Measurements from ENCODE around the gene AOPEP. TPM values are rescaled to one million over a fixed set of nuclear protein-coding genes. Genes with fewer than 3 reads are reported as not detected.

AOPEP gene
- total RNA-seq, 1 donor from 2014 or later = 92.3 TPM

- no peak overlapping the region for H3K4me3 Mint-ChIP-seq (ENCODE audit: unreplicated experiment)
- peaks cover 7% of the 10 kb centered on the region for H3K36me3 Mint-ChIP-seq (ENCODE audit: low read depth)
- no peak overlapping the region for H3K27ac Mint-ChIP-seq (ENCODE audit: unreplicated experiment)
- DNase-seq (ENCODE audit: low spot score) = no peak
- no peak for TF ChIP-seq CTCF (IDR thresholded peaks at IDR 0.05)
- no peaks in the 10 kb centered on the region for H3K27me3 Mint-ChIP-seq (ENCODE audit: low read depth)
- H3K9me3 Mint-ChIP-seq (ENCODE audit: low read depth) = peaks cover 17% of the 10 kb centered on the region
- peaks cover 57% of the 10 kb centered on the region for H3K4me1 Mint-ChIP-seq (ENCODE audit: low read depth)
Observed at GRCh38 chr9:94895668-94896067, 169.2 kb downstream of the AOPEP start.

GRCh38 chr9:94896512-94896911 lies 170.0 kb downstream of the AOPEP start:
- H3K4me3 Mint-ChIP-seq (ENCODE audit: unreplicated experiment) = no peak overlapping the region
- peaks cover 9% of the 10 kb centered on the region for H3K9me3 Mint-ChIP-seq (ENCODE audit: low read depth)
- peaks cover 65% of the 10 kb centered on the region for H3K4me1 Mint-ChIP-seq (ENCODE audit: low read depth)
- no peak for DNase-seq (ENCODE audit: low spot score)
- H3K27me3 Mint-ChIP-seq (ENCODE audit: low read depth) = no peaks in the 10 kb centered on the region
- peaks cover 4% of the 10 kb centered on the region for H3K36me3 Mint-ChIP-seq (ENCODE audit: low read depth)
- peak overlapping the region; percentile 81 for H3K27ac Mint-ChIP-seq (ENCODE audit: unreplicated experiment)
- no peak for TF ChIP-seq CTCF (IDR thresholded peaks at IDR 0.05)

- no peaks in the 10 kb centered on the region for H3K9me3 Mint-ChIP-seq (ENCODE audit: low read depth)
- H3K4me3 Mint-ChIP-seq (ENCODE audit: unreplicated experiment) = no peak overlapping the region
- TF ChIP-seq CTCF (IDR thresholded peaks at IDR 0.05) = no peak
- DNase-seq (ENCODE audit: low spot score) = no peak
- no peaks in the 10 kb centered on the region for H3K27me3 Mint-ChIP-seq (ENCODE audit: low read depth)
- peaks cover 72% of the 10 kb centered on the region for H3K4me1 Mint-ChIP-seq (ENCODE audit: low read depth)
- H3K27ac Mint-ChIP-seq (ENCODE audit: unreplicated experiment) = peak overlapping the region; percentile 98
- H3K36me3 Mint-ChIP-seq (ENCODE audit: low read depth) = no peaks in the 10 kb centered on the region
Observed at GRCh38 chr9:94899464-94900221, 173.1 kb downstream of the AOPEP start.

GRCh38 chr9:94900222-94901018 lies 173.9 kb downstream of the AOPEP start:
- DNase-seq (ENCODE audit: low spot score) = no peak
- Mint-ChIP-seq H3K4me3 (ENCODE audit: unreplicated experiment) (peak overlapping the region; percentile 53), H3K9me3 (ENCODE audit: low read depth) (no peaks in the 10 kb centered on the region), H3K27me3 (ENCODE audit: low read depth) (no peaks in the 10 kb centered on the region), H3K27ac (ENCODE audit: unreplicated experiment) (peak overlapping the region; percentile 98), H3K4me1 (ENCODE audit: low read depth) (peaks cover 73% of the 10 kb centered on the region), H3K36me3 (ENCODE audit: low read depth) (no peaks in the 10 kb centered on the region)
- TF ChIP-seq CTCF (IDR thresholded peaks at IDR 0.05) = no peak

GRCh38 chr9:94901019-94901363 lies 174.5 kb downstream of the AOPEP start:
- Mint-ChIP-seq H3K27ac (ENCODE audit: unreplicated experiment) (peak overlapping the region; percentile 98), H3K9me3 (ENCODE audit: low read depth) (no peaks in the 10 kb centered on the region), H3K27me3 (ENCODE audit: low read depth) (no peaks in the 10 kb centered on the region), H3K4me3 (ENCODE audit: unreplicated experiment) (peak overlapping the region; percentile 53), H3K36me3 (ENCODE audit: low read depth) (no peaks in the 10 kb centered on the region), H3K4me1 (ENCODE audit: low read depth) (peaks cover 77% of the 10 kb centered on the region)
- no peak for TF ChIP-seq CTCF (IDR thresholded peaks at IDR 0.05)
- DNase-seq (ENCODE audit: low spot score) = no peak
